HG03378 (cell line): ENCODE results near the gene SRSF6.
"Not testable (repeated sequence)": the region's sequence is repeated elsewhere in the genome, so short reads cannot be mapped to it uniquely, and the experiment has no call there.

Experiments used
- ATAC-seq: cut with Tn5 transposase; IDR thresholded peaks from one replicate; pipeline ENCODE4 v1.9.1; 2021; ENCODE audit warnings: mild to moderate bottlenecking, moderate library complexity; ENCODE audit not compliant: unreplicated experiment

SRSF6 gene

GRCh38 chr20:43448748-43449535, 8.8 kb upstream of the SRSF6 start:
- no peak for ATAC-seq

DNA sequence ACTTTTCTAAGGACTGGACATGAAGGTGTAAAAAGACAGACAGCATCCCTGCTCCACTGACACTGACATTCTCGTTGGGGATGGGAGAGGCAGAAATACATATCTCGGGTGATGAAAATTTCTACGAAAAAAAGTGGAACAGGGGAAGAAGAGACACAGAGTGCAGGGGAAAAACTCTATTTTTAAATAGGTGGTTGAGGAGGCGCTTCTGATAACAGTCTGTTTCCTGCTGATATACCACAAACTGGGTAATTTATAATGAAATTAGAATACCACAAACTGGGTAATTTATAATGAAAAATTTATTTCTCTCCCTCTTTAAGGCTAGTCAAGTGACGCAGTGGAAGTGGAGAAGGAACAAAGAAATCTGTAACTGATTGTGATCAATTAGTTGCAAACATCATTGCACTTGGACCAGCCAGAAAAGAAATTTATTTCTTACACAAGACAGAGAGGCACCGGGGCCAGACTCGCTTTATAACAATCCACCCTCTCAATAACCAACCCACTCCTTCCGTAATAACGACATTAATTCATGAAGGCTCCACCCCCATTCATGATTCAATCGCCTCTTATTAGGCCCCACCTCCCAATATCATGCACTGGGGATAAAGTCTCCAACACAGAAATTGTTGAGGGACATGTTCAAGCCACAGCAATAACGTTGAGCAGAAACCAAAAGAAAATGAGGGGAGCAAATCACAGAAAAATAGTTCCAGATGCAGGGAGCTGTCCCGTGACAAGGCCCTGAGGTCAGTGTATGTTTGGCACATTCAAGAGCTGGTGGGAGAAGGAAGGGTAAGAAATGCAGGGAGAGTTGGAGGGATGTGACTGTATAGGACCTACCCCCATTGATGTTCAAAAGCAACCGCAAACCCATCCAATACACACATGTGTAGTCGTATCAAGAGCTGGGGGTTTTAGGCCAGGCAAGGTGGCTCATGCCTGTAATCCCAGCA, 6.6 kb upstream of the SRSF6 start:
- no peak for ATAC-seq

- ATAC-seq: no peak
Measured at GRCh38 chr20:43452404-43453126, 5.1 kb upstream of the SRSF6 start.

DNA sequence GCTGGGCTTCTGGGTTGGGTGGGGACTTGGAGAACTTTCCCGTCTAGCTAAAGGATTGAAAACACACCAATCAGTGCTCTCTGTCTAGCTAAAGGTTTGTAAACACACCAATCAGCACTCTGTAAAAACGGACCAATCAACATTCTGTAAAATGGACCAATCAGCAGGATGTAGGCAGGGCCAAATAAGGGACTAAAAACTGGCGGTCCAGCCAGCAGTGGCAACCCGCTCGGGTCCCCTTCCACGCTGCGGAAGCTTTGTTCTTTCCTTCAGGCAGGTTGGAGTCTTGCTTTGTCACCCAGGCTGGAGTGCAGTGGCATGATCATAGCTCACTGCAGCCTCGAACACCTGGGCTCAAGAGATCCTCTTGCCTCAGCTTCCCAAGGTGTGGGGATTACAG, 1.4 kb upstream of the SRSF6 start:
- not testable (repeated sequence) for ATAC-seq

DNA sequence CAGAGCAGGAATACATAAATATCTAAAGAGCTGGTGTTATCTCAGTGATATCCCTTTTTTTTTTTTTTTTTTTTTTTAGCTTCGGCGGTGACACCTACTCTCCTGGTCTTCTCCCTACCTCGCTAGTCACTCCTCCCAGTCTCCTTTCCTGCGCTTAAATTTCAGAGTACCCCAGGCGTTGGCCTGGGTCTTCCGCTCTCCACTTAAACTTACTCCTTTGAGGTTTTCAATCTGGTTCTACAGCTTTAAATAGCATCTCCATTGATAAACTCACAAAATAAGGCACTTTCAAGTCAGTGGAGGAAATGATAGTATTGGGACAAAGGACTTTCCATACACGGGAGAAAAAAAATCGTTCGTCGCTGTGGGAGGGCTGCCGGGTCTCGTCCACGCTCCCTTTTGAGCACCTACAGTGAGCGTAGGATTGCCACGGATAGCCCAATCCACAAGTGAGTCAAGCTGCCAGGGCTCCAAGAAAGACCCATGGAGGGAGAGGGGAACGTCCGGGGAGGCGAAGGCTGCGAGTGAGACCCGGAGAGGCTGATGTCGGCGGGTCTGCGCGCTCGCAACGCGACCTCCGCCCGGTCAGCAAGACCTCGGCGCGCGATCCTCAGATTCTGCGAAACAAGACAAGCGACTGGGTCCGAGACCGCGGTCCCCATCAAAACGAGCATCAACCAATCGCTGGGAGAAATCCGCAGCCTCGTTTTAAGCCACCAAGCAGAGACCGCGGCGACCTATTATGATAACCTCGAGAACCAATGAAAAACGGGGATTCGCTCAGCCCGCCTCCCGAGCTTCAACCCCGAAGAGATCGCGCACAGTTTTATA, 672 bp upstream of the SRSF6 start:
- ATAC-seq: peak; percentile 93

- ATAC-seq: no peak
Measured at GRCh38 chr20:43458422-43458924, 777 bp downstream of the SRSF6 start.

- no peak for ATAC-seq
Measured at GRCh38 chr20:43459022-43459942, 1.6 kb downstream of the SRSF6 start.

DNA sequence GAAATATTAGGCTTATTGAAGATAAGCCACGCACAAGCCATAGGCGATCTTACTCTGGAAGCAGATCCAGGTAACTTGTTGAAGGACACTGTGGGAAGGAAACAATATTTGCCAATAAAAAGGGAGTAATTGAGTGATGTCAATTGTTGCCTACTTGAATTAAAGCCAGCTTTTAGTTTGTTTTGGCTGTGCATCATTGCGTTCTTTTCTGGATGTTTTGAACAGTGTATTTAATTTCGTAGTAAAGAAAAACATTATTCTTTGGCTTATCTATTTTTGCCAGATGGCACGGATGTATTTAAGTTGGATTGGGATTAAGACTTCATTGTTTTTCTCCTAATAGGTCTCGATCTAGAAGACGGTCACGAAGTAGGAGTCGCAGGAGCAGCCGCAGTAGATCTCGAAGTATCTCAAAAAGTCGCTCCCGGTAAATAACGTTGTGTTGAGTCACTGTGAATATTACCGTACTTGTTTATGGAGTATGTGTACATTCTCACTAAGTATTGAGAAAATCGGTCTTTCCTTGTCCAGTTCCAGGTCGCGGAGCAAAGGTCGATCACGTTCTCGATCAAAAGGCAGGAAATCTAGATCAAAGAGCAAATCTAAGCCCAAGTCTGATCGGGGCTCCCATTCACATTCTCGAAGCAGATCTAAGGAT, 2.6 kb downstream of the SRSF6 start:
- ATAC-seq: no peak

DNA sequence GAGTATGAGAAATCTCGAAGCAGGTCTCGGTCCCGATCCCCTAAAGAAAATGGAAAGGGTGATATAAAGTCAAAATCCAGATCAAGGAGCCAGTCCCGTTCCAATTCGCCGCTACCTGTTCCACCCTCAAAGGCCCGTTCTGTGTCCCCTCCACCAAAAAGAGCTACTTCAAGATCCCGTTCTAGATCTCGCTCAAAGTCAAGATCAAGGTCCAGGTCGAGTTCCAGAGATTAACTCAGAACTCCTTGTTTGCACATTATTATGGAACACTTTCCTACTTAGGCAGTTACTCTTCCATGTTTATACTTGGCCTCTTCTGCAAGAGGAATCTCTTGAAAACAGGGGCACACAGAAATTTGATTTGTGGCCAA, 3.1 kb downstream of the SRSF6 start:
- ATAC-seq: no peak

GRCh38 chr20:43461894-43462659, 4.4 kb downstream of the SRSF6 start:
- ATAC-seq: no peak

DNA sequence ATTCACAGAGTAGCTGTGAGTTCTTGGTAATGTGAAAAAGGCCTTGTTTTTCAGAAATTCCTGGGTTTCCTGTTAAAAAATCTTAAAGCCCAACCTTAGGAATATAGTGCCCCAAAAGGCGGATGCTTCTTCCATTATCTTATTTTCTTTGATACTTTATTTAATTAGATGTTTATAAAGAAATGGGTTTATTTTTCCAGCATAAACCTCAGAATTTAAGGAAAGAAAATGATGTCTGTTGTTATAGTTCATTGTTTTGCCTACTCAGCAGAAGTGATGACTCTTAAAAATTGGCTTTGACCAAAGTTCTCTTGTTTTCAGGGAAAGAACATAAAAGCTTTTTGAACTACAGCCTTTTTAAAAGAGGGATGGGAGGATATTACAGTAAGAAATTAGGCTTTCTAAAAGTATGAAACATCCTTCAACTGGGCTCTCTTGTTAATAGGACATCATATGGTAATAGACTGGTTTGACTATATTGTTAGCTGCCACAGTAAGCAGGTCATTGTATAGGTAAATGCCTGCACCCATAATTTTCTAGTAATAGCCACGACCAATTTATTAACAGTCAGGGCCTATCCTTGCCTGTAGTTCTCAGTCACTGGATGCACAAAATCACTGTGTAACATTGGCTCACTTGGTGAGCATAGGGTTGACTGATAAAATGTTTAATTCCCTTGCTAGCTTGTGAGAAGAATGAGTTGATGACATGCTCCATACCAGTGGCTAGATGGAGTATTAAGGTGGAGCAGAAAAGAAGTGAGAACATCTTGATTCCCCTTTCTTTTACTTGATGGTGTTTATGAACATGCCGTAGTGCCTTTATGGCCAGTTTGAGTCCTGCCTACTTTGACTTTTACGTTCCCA, 5.2 kb downstream of the SRSF6 start:
- no peak for ATAC-seq

- no peak for ATAC-seq
Measured at GRCh38 chr20:43463527-43464218, 6.0 kb downstream of the SRSF6 start.

- no peak for ATAC-seq
Measured at GRCh38 chr20:43464219-43464790, 6.6 kb downstream of the SRSF6 start.

DNA sequence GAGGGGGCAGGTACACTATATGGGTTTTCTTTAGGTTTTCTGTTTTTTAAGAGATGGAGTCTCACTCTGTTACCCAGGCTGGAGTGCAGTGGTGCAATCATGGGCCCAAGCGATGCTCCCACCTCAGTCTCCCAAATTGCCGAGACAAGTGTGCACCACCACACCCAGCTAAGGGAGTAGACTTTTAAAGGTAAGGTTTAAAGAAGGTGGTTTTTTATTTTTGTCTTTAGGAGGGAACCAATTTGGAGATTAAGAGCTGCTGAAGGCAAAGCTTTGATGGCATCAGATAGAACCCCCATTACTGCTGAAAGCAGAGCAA, 7.9 kb downstream of the SRSF6 start:
- no peak for ATAC-seq

DNA sequence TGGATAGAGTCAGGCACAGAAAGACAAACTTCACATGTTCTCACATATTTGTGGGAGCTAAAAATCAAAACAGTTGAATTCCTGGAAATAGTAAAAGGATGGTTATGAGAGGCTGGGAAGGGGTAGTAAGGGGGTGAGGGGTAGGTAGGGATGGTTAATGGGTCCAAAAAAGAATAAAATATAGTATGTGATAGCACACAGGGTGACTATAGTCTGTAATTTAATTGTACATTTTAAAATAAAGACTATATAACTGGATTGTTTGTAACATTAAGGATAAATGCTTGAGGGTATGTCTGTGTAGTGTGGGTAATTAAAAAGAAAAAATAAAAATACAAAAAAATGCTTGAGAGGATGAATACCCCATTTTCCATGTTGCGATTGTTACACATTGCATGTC, 9.9 kb downstream of the SRSF6 start:
- ATAC-seq: no peak

- no peak for ATAC-seq
Measured at GRCh38 chr20:43472671-43473380, 15.1 kb downstream of the SRSF6 start.
